ENCODE measurements around the gene ONECUT1. TPM values are rescaled to one million over a fixed set of nuclear protein-coding genes. Genes with fewer than 3 reads are reported as not detected.

The ONECUT1 gene
- total RNA-seq, 1 donor from 2014 or later = not detected

DNA sequence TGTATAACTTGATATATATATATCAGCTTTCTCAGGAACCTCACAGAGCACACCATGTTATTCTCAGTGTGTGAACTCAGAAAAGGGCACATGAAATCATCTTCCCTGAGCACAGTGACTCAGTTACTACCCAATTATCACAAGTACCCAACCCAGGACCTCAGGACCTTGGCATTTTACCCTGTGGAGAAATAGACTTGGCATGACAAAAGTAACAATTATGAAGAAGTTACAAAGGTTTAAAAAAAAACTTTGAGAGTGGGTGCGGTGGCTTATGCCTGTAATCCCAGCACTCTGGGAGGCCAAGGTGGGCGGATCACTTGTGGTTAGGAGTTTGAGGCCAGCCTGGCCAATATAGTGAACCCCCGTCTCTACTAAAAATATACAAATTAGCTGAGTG lies 52.4 kb downstream of the ONECUT1 start:
- intact Hi-C loops (cut with DNase I) = loop anchor here (5.0 kb wide), 1 partner anchor 480 kb away; no protein-coding TSS in a partner anchor
- no peak for DNase-seq (ENCODE audit: low spot score)
- ATAC-seq = no peak

DNA sequence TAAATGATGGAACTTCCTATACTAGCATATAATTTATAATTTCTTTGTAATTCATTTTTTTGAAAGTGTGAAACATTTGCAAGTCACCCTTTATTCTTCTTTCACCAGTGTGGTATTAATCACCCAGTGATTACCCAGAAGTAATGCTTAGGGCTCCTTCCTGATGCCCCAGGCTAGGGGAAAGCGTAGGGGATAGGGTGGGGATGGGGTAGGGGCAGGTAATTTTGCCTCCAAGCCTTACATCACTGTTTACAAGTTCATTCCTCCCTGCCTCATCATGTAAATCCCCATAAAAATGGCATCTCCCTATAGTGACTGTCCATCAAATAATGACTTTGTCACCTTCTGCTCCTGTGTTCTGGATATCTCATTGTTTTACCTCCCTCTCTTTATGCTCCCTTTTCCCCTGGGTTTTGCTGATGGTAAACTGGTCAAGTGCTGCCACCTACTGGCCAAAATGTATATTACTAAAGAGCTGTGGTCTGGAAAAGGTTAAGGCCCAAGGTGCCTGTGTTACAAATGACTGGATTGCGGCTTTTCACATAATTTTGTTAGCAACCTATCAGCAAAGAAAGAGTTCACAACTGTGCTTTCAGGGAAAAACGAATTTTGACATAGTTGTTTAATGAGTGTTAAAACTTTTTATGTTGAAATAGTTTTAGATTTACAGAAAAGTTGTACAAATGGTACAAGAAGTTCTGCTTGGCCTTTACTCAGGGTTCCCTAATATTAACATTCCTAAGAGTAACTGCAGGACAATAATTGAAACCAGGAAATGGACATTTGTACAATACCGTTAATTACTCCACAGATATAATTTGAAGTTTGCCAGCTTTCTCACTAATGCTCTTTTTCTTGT lies 54.7 kb downstream of the ONECUT1 start:
- DNase-seq (ENCODE audit: low spot score) (no peak), ATAC-seq (peak; percentile 78)
- intact Hi-C loops (cut with DNase I) = loop anchor here (5.0 kb wide), 1 partner anchor 478 kb away; no protein-coding TSS in a partner anchor

DNA sequence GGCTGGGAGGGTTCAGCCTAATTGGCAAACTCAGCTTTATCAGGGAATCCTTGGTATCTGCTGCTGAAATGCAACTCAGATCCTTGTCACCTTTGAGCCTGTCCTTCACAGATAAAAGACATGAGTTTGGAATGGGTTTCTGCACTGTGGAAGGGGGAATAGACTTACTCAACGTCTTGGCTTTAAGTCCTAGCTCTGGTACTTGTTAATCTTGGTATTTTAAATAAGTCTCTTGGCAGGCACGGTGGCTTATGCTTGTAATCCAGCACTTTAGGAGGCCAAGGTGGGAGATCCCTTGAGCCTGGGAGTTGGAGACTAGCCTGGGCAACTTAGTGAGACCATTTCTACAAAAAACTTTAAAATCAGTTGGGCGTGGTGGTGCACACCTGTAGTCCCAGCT lies 55.8 kb downstream of the ONECUT1 start:
- no peak for DNase-seq (ENCODE audit: low spot score)
- intact Hi-C loops (cut with DNase I) = no loop called here
- peak; percentile 38 for ATAC-seq

GRCh38 chr15:52733696-52734255 lies 56.4 kb downstream of the ONECUT1 start:
- no peak for DNase-seq (ENCODE audit: low spot score)
- intact Hi-C loops (cut with DNase I) = no loop called here
- ATAC-seq = peak; percentile 51

- ATAC-seq (peak; percentile 79), DNase-seq (ENCODE audit: low spot score) (no peak)
- intact Hi-C loops (cut with DNase I) = no loop called here
Measured at GRCh38 chr15:52733088-52733487, 57.0 kb downstream of the ONECUT1 start.

- DNase-seq (ENCODE audit: low spot score) (no peak), ATAC-seq (no peak)
- intact Hi-C loops (cut with DNase I) = no loop called here
Measured at GRCh38 chr15:52732551-52732950, 57.6 kb downstream of the ONECUT1 start.

DNA sequence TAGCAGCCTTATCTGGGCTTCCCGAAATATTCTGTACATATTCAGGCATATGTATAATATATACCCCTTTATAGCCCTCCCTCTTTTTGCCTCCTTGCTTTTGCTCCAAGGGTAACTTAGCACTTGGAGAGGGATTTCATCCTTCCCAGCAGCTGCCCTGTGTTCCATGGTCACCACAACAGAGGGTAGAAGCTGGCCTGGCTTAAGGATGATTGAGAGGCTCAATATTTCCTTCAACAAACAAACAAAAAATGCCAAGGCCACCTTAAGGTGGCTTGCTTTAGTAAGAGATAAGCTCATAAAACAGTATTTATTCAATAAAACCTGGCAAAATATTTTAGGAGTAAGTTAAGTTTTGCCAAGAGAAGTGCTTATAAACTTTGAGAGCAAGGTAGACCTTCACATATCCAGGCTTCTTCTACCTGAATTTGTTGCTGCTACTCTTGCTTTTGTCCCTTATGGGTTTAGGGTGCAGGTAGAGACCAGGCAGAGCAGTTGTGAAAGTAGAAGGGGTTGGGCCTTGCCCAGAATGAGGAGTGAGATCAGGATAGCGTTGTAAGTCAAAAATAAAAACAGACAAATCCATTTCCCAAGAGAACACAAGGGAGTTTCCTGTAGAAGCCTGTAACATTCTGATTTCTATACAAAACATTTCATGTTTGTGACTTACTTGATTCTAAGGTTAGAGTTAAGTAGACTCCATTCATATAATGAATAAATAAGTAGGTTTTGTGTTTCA lies 58.2 kb downstream of the ONECUT1 start:
- DNase-seq (ENCODE audit: low spot score) = no peak
- intact Hi-C loops (cut with DNase I) = no loop called here
- ATAC-seq = no peak

- ATAC-seq = no peak
- intact Hi-C loops (cut with DNase I) = no loop called here
Measured at GRCh38 chr15:52731004-52731403, 59.1 kb downstream of the ONECUT1 start.

DNA sequence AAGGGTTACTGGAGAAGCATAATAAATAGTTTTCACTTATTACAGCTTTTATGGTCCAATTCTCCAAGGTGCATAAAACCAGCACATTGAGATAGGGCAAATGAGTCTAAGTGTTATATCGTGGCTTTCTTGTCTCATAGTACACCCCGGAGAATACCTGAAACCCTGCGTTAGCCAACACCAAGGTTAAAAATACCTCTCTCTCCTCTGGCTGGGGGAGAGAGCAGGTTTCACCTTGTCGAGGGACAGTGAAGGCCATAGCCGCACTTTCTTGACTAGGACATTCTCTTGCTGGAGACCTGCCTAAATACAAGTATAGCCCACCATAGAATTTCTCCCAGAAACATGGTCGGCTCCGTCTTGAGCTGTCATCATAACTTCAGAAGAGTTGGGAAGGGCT lies 59.5 kb downstream of the ONECUT1 start:
- no peak for DNase-seq (ENCODE audit: low spot score)
- ATAC-seq = no peak
- intact Hi-C loops (cut with DNase I) = no loop called here

More at GRCh38 chr15:52731004-52731403, 59.1 kb downstream of the ONECUT1 start:
- no peak for DNase-seq (ENCODE audit: low spot score)

DNA sequence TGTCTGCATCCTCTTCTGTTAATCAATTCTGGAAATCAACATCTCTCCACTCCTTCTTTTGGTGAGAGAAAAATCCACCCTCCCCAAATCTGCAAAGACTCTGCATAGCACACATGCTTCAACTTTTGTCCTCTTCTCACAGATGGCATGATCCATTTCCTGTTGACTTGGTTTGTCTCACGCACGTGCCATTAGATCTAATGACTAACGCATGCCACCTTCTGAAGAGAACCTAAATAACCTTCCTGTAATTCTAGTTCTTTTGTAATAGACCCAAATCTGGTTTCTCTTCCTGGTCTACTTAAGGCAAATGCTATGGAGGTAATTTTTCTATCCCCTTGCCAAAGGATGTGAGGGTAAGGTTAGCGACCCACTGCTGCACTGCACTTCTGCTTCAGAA lies 60.0 kb downstream of the ONECUT1 start:
- intact Hi-C loops (cut with DNase I) = no loop called here
- ATAC-seq = no peak

GRCh38 chr15:52728899-52729298 lies 61.2 kb downstream of the ONECUT1 start:
- ATAC-seq (no peak), DNase-seq (ENCODE audit: low spot score) (no peak)
- intact Hi-C loops (cut with DNase I) = no loop called here

More for the DNA sequence above, 60.0 kb downstream of the ONECUT1 start:
- no peak for DNase-seq (ENCODE audit: low spot score)

DNA sequence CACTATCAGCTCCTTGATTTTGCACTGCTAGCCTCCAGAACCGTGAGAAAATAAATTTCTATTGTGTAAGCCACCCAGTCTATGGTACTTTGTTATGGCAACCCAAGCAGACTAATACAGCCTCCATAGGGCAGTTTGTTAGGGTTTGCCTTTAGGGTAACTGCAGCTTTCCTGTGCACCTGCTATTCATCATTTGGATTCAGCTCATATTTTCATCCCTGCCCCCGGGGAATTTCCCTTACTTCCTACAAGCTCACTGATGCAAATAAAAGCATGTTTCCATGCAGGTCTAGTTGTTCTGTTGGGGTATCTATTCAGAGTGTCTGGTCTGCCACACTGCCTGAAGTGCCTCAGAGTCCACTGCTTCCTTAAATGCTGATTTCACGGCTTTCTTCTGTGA lies 62.3 kb downstream of the ONECUT1 start:
- no peak for ATAC-seq
- intact Hi-C loops (cut with DNase I) = no loop called here
- no peak for DNase-seq (ENCODE audit: low spot score)

- ATAC-seq = no peak
- intact Hi-C loops (cut with DNase I) = no loop called here
- DNase-seq (ENCODE audit: low spot score) = no peak
Measured at GRCh38 chr15:52726195-52726594, 63.9 kb downstream of the ONECUT1 start.

GRCh38 chr15:52718551-52718950 lies 71.6 kb downstream of the ONECUT1 start:
- DNase-seq (ENCODE audit: low spot score) (no peak), ATAC-seq (no peak)
- intact Hi-C loops (cut with DNase I) = no loop called here

GRCh38 chr15:52717924-52718323 lies 72.2 kb downstream of the ONECUT1 start:
- ATAC-seq = no peak
- intact Hi-C loops (cut with DNase I) = no loop called here

DNA sequence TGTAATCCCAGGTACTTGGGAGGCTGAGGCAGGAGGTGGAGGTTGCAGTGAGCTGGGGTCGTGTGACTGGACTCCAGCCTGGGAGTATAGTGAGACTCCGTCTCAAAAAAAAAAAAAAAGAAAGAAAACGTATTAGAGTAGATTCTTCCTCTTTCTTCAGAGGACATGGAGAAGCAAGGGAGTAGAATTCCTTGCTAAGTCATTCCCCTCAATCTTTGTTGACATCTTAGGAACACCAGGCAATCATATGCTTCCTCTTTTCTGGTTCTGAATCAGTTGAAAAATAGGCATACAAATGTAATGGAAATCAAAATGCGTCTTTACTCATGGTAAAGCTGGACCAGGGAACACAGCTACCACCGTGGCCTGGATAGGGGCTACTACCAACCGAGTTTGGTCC lies 72.7 kb downstream of the ONECUT1 start:
- DNase-seq (ENCODE audit: low spot score) = no peak
- intact Hi-C loops (cut with DNase I) = no loop called here
- no peak for ATAC-seq

More at GRCh38 chr15:52717924-52718323, 72.2 kb downstream of the ONECUT1 start:
- no peak for DNase-seq (ENCODE audit: low spot score)

DNA sequence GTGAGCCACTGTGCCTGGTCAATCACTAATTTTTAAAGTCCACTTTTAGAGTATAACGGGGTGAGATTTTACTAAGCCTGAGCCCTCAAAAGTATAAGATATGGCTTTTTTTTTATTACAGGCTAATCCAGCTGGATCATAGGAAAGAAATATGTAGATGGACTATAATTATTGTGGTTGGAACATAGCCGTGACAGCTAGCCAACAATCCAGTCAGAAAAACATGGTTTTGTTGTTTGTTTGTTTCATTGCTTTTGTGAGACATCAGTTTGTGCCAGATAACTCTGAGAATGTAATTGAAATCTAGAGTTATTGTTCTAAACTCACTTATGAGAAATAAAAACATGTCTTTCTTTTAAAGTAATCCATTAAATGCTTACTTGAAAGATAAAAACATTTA lies 73.6 kb downstream of the ONECUT1 start:
- intact Hi-C loops (cut with DNase I) = no loop called here
- DNase-seq (ENCODE audit: low spot score) (no peak), ATAC-seq (no peak)

DNA sequence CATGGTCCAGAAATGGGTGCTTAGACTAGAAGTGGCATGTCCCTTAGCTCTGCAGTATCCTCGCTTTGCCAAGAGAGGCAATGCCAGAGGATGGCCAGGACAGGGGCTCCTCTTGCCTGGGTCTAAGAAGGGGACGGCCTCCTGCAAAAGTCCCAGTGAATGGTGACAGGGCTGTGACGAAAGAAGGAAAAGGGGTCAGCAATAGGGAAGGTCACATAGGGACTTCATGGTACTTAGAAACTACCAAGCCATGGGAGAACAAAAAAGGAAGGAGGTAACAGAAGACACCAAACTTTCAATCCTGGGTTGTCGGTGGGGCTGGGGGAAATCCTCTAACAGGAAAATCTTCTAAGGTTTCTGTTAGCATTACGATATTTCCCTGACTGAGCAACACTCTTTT lies 74.7 kb downstream of the ONECUT1 start:
- DNase-seq (ENCODE audit: low spot score) = no peak
- intact Hi-C loops (cut with DNase I) = no loop called here
- no peak for ATAC-seq

DNA sequence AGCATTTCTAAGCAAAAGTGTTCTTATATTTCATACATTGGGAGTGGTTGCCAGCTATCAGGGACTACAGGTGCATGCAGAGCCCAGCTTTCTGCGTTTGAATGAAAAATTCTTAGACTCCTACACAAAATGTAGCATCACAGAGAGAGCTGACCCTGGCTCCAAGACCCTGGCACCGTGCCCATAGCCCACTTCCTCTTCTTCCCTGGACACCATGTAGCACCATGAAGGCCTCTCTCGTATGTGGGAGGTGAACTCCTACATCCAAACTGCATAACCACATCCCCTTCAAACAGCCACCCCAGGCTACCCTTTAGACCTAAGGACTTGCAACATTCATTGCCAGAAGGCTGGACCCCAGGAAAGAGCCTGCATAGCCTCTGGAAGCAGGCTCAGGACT lies 75.2 kb downstream of the ONECUT1 start:
- ATAC-seq = no peak
- intact Hi-C loops (cut with DNase I) = no loop called here

More for the DNA sequence above, 75.2 kb downstream of the ONECUT1 start:
- DNase-seq (ENCODE audit: low spot score) = no peak

Data from sciatic nerve (tissue), 2 donors.